Gastroesophageal sphincter (tissue), 3 donors: ENCODE data around the gene CTAGE1.

Source experiments
- EP300 ChIP-seq: sonication (generic); formaldehyde crosslinking; IDR thresholded peaks from one replicate; pipeline ENCODE4 v1.6.1; 2017; ENCODE audit warnings: antibody characterized with exemption, mild to moderate bottlenecking
- POLR2A ChIP-seq, 2 donors: fragments of 450-650 bp; IDR thresholded peaks; one replicate each; pipeline ENCODE4 v1.6.1; 2017; ENCODE audit warnings: antibody characterized with exemption in 2 of 2, mild to moderate bottlenecking in 2 of 2, moderate library complexity in 1 of 2
- TF ChIP-seq, protein P1 (sequence below), 4 experiments: fragments of 200-600 bp in 2 of 4; fragments of 450-650 bp in 2 of 4; sonication (generic) in 1 of 4; IDR thresholded peaks; one replicate each; pipeline ENCODE4 v1.5.1; 2017 to 2019; ENCODE audit warnings: antibody characterized with exemption in 4 of 4, mild to moderate bottlenecking in 2 of 4, moderate library complexity in 2 of 4

DNA sequence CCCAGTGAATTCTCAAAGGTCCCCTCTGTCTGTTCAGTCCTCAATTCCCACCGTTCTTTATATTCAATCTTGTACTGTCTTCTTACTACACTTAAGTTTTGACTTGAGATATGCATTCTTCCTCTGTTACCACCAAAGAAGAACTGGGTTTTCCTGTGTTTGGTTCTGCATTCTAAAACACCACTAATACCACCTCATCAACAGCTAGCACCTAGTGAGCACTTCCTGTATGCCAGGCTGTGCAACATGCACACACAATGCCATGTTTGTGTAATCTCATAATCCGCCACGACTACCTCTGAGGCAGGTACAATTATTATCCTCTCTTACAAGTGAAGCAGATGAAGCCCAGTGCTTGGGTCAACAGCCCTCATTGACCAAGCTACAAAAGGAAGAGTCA lies 11.8 kb upstream of the CTAGE1 start:
- no peak for TF ChIP-seq POLR2A (IDR thresholded peaks at IDR 0.05)
- TF ChIP-seq, protein P1, sequence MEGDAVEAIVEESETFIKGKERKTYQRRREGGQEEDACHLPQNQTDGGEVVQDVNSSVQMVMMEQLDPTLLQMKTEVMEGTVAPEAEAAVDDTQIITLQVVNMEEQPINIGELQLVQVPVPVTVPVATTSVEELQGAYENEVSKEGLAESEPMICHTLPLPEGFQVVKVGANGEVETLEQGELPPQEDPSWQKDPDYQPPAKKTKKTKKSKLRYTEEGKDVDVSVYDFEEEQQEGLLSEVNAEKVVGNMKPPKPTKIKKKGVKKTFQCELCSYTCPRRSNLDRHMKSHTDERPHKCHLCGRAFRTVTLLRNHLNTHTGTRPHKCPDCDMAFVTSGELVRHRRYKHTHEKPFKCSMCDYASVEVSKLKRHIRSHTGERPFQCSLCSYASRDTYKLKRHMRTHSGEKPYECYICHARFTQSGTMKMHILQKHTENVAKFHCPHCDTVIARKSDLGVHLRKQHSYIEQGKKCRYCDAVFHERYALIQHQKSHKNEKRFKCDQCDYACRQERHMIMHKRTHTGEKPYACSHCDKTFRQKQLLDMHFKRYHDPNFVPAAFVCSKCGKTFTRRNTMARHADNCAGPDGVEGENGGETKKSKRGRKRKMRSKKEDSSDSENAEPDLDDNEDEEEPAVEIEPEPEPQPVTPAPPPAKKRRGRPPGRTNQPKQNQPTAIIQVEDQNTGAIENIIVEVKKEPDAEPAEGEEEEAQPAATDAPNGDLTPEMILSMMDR (IDR thresholded peaks at IDR 0.05), result no peak
- no peak for TF ChIP-seq EP300
